Peyer's patch (tissue), 4 donors: ENCODE measurements around the gene CD81.

Source experiments
- CTCF ChIP-seq, 6 experiments: fragments of 450-650 bp in 4 of 6; fragments of 200-600 bp in 2 of 6; sonication (generic) in 1 of 6; IDR thresholded peaks; one replicate each; pipeline ENCODE4 v1.5.1; 2017 to 2019; ENCODE audit warnings: antibody characterized with exemption in 6 of 6, mild to moderate bottlenecking in 3 of 6, moderate library complexity in 1 of 6
- POLR2A ChIP-seq, 2 donors: fragments of 450-650 bp; IDR thresholded peaks; one replicate each; pipeline ENCODE4 v1.5.1; 2017; ENCODE audit warnings: antibody characterized with exemption in 2 of 2, mild to moderate bottlenecking in 2 of 2, moderate library complexity in 2 of 2

DNA sequence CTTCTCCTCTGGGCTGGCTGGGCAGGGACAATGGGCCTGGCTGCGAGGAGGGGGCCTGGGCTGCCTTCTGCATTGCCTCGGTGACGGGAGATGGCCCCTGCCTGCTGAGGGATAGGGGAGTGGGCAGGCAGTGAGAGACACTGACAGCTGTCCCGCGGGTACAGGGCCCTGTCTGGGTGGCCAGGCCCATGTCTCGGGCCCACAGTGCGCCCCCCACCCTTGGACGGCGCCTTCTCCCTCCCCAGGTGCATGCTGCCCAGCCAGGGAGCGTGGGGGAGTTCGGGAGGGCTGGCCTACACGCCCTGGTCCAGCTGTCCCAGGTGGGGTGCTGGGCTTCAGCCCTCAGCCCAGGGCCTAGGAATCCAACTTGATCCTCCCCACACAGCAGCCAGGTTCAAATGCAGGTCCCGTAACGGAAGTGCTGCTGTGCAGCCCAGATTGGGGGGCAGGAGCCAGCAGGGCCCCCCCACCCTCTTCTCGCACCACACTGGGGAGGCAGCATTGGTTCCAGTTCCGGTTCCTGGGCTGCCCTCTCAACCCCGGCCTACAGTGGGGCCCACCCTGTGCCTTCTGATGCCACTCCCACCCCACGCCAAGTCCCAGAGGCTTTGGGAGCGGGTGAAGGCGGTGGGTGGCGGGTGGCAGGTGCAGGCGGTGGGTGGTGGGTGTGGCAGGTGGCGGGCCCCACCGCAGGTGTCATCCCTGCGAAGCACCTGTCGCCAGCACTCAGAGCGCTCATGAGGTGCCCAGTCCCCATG is 16.2 kb downstream of the CD81 start:
- TF ChIP-seq POLR2A (IDR thresholded peaks at IDR 0.05) (no peak), CTCF (IDR thresholded peaks at IDR 0.05) (no peak)
